HG02763 (cell line): ENCODE results near the gene HMGB4.

Experiments used
- ATAC-seq: cut with Tn5 transposase; IDR thresholded peaks from one replicate; pipeline ENCODE4 v1.9.1; 2021; ENCODE audit warnings: mild to moderate bottlenecking, moderate library complexity; ENCODE audit not compliant: unreplicated experiment

Gene HMGB4

DNA sequence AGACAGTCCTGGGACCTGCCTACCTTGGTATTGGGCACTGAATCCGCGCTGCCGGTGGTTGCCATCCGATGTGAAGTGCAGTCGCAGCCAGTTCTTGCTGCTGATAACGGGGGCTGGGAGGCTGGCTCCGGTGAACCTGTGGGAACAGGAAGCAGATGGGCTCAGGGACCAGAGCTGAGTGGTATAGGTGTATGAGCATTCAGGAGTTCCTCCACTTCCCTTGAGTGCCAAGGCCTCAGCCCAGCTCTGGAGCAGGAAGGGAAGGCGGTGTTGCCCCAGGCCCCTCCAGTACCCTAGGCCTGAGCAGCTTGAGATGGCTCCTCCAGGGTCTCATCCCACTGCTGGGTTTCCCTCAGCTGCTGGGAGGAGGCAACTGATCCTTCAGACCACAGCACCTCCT is 17.0 kb upstream of the HMGB4 start:
- no peak for ATAC-seq

DNA sequence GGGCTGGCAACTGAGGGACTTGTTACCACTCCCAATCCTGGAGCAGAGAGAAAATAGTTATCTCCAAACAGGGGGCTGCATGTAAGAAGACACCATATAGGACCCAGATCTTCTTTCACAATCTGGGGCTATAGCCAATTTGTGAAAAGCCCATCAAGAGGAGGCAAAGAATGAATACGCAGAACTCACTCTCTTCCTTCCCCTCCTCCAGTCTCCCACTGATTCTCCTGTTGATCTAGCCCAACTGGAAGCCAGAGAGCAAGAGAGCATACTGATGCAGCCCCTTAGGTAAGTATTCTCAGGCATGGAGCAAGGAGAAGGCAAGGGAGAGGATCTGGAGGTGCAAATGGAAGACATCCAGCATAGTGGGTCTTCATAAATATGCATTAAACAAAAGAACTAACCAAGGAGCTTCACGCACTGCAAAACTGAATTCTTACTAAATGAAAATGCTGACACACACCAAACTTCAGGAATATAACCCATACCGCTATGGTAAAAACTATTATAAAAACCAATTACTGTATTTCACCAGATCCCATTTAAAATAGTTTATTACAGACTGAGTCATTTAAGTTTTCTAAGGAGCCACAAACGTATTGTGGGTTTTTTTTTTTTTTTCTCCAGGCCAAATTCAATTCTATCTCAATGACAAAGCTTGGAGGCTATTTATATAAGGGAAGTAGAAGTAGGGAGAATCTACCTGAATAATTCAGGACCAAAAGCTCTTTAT is 15.5 kb upstream of the HMGB4 start:
- no peak for ATAC-seq

DNA sequence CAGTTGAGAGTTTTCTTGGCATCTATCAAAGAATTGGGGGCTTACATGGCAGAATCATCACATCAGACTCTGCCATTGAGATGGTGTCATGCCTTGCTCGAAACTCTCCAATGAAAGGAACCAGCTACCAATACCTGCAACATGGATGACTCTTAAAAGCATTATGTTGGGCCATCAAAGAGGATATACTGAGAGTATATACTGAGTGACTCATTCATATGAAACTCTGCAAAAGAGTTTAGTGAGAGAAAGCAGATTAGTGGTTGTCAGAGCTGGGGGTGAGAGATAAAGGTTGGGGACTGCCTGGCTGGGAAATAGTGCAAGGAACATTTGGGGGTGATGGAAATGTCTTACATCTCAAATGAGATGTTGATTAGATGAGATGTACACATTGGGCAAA is 14.7 kb upstream of the HMGB4 start:
- no peak for ATAC-seq

DNA sequence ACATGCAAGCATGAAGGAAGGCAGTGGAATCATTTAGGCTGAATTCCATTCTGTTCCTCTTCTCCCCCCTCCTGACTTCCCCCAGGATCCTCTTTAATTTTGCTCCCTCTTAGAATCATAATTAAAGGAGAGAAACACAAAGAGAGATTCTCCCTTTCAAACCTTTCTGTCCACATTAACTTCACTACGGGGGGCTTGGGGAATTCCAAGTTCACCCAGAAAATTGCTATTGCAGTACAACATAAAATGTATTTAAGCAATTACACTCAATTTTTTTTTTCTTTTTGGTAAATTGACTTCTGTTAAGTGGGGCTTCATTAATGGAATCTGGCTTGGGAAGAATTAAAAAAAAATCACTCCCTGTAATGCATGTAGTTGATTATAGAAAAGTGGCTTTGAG is 13.4 kb upstream of the HMGB4 start:
- ATAC-seq = no peak

DNA sequence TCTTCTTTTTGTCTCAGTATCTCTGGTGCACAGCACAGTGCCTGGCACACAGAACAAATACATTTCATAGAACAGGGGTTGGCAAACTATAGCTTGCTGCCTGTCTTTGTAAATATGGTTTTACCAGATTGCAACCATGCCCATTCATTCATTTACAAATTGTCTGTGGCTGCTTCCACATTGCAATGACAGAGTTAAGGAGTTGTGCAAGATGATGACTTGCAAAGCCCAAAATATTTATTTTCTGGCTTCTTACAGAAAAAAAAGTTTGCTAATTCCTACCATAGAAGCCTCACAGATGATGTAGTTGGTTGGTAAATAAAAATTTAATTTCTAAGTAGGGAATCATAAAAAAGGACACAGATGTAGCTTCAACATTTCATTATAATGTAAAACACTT is 11.2 kb upstream of the HMGB4 start:
- no peak for ATAC-seq

DNA sequence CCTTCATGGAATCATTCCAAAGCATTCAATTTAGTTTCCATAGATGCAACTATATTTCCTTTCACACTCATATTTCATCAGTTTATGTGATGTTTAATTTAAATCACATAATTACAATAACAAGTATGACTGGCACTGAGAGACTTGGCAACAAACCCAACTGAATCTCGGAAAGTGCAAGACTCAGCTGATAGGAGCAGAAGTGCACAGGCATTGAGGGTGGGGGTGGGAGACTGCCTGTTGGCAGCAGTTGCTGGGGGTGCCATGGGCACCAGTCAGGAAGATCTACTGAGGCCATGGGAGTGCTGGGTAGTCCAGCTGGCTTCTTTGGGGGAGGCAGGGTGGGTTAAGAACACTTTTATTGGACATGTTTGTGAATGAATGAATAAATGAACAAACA is 10.4 kb upstream of the HMGB4 start:
- ATAC-seq = no peak

DNA sequence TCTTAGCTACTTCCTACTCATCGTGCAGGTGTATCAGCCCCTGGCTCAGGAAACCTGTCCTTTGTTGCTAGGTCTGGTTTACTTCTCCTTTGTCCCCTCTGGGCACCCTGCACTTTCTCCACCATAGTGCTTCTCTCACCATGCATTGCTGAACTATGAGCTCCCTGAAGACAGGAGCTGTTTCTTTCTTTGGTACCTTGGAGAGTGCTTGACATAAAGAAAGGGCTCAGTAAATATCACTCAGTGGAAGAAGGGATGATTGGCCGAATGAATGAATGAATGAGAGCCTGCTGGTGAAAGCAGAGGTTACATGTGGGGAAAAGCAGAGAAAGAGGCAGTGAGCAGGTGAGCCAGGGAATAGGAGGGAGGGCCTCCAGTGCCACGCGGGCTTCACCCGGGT is 9.8 kb upstream of the HMGB4 start:
- ATAC-seq = no peak

DNA sequence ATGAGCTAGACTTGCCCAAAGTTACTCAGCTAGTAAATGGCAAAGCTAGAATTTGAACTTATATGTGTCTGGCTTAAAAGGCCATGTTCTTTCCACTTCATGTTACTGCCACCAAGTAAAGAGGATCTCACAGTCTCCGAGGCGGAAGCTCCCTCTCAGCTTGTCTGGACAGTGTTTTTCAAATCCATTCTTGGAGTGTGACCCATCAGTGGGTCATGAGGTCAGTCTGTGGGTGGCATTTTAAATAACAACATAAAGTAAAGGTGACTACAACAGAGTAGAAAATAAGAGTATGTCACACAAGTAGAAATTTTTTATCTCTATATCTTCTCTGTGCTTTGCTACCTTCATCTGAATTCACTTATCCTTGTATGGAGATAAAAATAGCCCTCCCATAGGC is 3.2 kb upstream of the HMGB4 start:
- no peak for ATAC-seq

DNA sequence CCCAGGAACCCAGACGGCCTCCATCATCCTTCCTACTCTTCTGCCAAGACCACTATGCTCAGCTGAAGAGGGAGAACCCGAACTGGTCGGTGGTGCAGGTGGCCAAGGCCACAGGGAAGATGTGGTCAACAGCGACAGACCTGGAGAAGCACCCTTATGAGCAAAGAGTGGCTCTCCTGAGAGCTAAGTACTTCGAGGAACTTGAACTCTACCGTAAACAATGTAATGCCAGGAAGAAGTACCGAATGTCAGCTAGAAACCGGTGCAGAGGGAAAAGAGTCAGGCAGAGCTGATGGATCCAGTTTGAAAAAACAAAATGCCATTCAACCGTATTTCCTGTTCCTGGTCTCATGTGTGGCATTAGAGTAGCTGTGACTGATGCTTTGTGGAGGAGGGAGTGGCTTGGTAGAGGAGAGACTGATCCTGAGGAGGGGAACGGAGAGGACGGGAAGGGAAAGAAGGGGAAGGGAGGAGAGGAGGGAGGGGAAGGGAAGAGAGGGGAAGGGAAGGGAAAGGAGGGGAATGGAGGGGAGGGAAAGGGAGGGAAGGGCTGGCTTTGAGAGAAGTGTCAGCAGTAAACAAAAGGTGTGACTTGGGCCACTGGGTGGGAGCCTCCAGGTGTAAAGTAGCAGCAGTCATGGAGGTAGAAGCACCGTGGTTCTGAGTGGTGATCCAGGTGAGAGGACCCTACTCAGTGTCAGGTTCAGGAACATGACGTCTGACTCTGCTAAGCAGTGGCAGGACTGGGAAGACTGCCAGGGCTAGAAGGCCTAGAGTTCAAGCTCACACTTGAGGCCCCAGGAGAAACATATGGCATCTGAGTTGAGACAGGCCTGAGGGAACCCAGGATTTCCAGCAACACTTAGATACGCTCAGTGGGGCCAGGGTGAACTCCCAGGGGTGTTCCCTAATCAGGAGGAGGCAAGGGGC is 846 bp downstream of the HMGB4 start:
- ATAC-seq = no peak

DNA sequence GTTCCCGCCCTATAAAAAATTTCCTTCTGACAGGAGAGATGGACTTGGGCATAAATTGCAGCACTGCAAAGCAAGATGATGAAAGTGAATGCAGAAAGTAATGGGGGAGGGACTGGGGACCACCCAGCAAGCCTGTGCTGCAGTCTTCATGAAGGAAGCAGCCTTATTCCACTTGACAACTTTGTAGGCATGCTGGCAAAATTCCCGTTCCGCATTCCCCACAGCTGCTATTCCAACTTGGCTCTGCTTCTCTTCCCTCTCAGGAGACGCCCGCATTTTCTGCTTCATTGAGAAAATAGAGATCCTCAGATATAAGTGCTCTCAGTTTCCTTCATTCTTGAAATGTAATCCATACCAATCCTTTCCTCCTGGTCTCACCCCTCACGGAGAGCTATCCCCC is 2.4 kb downstream of the HMGB4 start:
- ATAC-seq = no peak

DNA sequence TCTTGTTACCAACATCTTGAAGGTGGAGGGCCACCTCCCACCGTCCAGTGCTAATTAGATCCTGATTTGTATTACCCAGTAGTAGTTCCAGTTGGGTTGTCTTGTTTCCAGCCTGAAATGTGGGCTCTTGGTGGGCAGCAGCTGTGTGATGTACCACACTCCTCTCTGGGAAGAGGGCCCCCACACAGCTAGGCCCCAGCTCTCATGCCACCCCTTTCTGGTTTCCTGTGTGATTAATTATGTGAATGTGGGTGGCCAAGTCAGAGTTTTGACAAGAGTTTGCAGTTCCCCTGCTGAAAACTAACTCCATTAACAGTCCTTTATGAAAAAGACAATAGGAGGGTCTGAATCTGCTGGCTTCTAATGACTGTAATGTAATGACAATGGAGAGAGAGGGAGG is 3.8 kb downstream of the HMGB4 start:
- no peak for ATAC-seq

DNA sequence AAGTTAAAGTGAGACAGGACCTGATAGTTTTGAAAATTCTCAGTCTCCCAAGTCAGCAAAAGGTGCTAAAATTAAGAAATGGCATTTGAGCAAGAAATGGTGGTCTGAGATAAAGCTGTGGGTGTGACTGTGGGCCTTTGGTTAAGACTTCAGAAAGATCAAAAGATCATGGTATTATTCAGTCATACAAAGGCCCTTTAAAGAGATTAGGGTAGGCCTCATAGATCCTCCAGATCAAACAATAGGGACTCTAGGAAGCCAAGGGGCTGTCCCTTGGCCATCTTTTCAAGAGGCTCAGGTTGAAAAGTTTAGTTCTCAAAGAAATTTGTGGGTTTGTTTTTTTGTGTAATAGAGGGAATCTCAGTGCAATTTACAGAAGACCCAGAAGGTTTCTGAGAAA is 8.4 kb downstream of the HMGB4 start:
- no peak for ATAC-seq

DNA sequence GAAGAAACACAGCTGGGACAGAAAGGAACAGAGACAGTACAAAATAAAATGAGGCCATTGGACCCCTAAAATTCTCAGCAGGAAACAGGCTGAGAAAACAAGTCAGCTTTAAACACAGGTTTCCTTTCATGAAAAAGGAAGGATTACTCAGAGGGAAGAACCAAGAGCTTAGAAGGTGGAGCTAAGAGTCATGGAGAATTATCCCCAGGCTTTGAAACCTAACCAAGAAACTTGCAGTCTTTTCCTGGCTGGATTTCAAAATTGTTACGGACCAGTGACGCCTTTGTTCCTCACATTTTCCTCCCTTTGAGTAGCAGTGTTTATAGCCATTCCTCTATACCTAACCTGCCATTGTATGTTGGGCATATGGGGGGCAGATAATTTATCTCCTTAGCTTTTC is 8.8 kb downstream of the HMGB4 start:
- no peak for ATAC-seq

DNA sequence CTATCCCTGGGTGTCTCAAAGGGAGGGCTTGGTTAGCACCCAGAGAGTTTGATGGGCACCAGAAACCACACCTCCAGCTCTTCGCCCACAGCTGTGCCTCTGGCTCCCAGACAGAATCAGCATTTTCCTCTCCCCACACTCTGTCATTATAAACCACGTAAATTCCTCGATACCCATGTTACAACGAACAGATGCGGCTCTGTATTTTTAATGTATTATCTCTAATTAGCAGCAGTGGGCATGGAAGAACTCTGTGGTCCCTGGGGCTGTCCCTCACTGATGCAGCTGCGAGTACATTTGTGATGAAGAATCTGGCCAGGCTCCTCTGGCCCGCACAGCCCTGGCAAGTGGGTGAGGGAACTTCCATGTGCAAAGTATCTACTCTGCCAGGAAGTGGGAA is 10.8 kb downstream of the HMGB4 start:
- no peak for ATAC-seq

DNA sequence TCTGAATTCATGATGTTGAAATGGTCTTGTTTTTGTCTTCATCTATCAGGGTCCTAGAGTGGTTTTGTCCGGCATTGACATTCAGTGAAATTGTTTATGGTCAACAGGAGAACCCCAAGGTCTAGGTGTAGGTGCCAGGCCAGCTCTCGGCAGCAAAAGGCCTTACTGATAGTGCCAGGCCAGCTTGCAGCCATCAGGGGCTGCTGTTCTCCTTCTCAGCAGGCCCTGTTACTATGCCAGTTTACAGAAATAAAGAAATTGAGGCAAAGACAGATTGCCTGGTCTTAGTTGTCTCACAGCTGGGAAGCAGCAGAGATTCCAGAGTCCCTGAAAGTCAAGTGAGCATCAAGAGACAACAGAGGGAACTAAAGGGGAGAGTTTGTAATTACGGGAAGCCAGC is 12.0 kb downstream of the HMGB4 start:
- ATAC-seq = no peak

DNA sequence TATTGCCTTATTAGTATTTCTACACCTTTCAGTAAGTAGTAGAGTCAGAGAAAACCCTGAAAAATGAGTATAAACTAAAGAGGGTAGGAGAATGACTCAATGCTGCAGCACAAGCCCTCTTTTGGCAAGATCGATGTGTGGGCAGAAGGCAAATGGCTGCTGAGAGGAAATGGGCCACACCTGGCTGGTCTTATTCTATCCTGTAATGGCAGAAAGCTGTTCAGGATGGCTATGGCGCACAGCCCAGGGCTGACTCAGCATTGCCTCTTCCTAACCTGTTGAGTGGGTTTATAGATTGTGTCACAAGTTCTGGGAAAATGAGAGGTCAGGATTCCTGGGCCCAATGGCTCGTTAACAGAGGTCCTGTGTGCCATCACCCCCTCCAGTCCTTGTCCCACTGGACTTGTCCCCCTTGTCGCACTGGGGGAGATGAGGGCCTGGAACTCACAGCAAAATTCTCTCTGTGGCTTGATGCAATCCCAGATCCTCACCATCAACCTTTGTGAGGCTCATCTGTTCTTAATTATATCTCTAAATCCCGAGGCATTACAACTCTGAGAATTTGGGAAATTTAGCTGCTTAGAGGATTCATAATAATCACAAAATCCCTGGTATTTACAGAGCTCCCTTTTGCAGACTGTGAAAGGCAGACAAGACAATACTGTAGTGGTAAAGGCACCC is 13.2 kb downstream of the HMGB4 start:
- ATAC-seq = no peak

DNA sequence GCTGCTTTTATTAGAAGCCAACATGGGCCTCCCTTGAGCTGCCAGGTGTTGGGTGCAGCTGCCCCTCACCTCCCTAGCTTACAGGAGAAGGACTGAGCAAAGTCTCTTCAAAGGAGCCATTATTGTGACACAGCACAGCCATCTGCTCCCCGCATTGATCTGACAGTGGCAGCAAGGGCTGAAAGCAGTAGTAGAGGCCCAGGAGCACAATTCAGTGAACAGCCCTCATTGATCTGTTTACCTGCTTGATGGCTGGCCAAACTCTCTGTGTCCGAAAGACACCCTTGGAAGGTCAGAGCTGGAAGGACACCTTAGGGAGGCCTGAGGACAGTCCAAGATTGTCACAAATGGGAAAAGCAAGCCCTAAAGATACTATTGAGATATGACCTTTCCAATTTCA is 14.5 kb downstream of the HMGB4 start:
- no peak for ATAC-seq

DNA sequence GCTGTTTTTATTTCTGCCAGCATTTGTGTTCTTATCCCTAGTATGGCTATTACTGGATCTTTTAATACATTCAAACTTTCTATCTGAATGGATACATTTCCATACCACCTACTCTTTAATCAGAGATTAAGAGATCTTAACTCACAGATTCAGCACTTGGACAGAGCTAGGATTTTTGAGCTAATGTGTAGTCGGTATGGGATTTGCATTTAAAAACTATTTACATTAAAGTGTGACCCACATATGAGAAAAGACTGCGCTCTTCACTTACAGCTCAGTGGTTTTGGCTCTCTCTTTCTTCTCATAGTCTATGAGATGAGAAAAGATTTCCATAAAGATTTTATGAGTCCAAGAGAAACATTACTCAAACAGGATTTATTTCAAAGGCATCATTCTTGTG is 16.4 kb downstream of the HMGB4 start:
- ATAC-seq = no peak

DNA sequence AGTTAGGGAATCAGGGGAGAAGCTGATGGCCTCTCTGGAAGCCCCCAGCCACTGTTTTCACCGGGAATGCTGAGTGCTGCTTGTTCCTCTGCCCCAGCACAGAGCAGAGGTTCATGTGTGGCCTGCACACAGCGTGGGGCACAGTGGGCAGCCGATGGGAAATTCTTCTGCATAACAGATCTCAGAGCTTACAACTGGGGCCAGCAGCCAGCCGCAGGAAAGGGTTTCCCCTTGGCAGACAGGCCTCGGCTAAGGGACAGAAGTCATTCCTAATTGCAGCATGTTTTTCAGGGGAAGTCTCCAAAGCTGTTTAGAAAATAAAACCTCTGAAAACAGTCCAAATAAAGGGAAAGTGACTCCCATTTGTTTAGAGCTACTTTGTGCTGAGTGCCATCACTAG is 22.6 kb downstream of the HMGB4 start:
- no peak for ATAC-seq

DNA sequence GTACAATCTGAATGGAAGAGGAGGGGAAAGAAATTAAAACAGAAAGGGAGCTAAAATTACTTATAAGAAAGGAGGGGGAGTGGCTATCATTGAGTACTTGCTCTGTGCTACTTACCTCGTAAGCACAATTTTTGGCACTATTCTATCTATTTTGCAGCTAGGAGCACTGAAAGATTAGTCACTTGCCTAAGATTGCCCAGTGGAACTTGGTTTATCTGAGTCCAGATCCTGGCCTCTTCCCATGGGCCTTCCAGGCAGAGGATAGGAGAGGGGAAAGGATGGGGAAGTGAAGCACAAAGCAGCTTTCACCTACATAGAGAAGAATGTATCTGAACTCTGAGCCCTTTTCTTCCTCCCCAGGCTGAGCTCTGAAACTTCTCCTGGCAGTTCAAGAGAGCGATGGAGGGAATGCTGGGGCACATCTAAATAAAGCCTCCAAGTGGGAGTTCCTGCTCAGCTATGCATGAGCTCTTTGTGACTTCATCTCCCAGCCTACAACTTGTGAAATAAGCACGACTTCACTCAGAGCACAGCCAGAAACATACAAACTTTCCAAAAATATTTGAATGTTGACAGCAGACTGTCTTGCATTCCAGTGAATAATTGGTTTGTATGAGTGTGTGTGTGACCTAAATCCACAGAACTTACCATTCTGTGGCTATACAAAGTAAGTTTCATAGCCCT is 29.4 kb downstream of the HMGB4 start:
- no peak for ATAC-seq

DNA sequence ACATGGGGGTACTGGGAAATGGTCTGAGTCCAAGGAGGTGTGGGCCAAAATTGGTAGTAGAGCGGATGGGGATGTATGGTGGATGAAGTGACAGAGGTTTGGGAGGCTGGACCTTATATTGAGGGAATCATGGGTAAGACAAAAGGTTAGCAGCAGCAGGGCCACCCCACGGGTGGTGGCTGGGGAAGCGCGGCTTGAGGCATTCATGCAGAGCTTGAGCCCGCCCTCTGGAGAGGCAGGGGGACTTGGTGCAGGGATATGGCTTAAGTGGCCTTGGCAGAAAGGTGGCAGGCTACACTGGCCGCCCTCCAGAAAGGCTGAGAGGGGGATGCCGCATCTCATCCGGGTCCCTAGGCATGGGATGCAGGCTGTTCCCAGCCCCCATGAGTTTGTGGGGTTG is 31.5 kb downstream of the HMGB4 start:
- ATAC-seq = no peak
